HepG2 (cell line): ENCODE measurements around the gene BMPER. TPM values are rescaled to one million over a fixed set of nuclear protein-coding genes. Genes with fewer than 3 reads are reported as not detected.

Experiments used
- ATAC-seq: fragments of 200-7000 bp; cut with Tn5 transposase; 3 replicates; pipeline ENCODE4 v1.9.1; 2020; ENCODE audit warnings: mild to moderate bottlenecking, moderate library complexity
- BruUV-seq: library from RNA; stranded (reverse); fragments of 400-500 nt; replicated peaks from 2 replicates; lab custom pipeline; 2021; lab: Mats Ljungman, UMichigan
- CTCF ChIA-PET: fragments of 300-600 bp; formaldehyde crosslinking; extraction: SDS; loops from one replicate; lab custom pipeline; 2021; ENCODE audit warnings: low total read pairs, inconsistent platforms, low intra/inter-chr PET ratio; lab: Yijun Ruan, JAX
- POLR2A ChIA-PET: fragments of 350-600 bp; sonication (Branson Sonifier 250); formaldehyde crosslinking; loops from one replicate; lab custom pipeline; 2020; ENCODE audit warnings: antibody characterized with exemption, inconsistent platforms; lab: Yijun Ruan, JAX
- DNase-seq: peaks from one replicate; pipeline ENCODE4 v3.0.0-alpha.2; 2015; ENCODE audit warnings: low spot score
- FAIRE-seq: peaks from 3 replicates; lab custom pipeline; 2011; peaks lifted over from hg19 to GRCh38; lab: Jason Lieb, UNC
- H2AFZ ChIP-seq: one replicate; pipeline ENCODE4 v1.6.1; 2011; ENCODE audit warnings: low read length, inconsistent platforms
- H3K27ac ChIP-seq: fragments of 300-600 bp; 3 replicates; pipeline ENCODE4 v1.8.0; 2011; ENCODE audit warnings: mixed run types, mild to moderate bottlenecking, mixed read lengths, low read length, inconsistent platforms; ENCODE audit not compliant: insufficient read depth; ENCODE audit errors: extremely low read length
- H3K27me3 ChIP-seq, 2 experiments: fragments of 200-600 bp in 1 of 2; 2 replicates in 1 of 2; 3 replicates in 1 of 2; pipeline versions ENCODE4 v1.6.0 to v1.8.0; 2011; ENCODE audit warnings: low read length in 2 of 2, mild to moderate bottlenecking in 2 of 2, moderate library complexity in 2 of 2, inconsistent platforms in 1 of 2; ENCODE audit not compliant: insufficient read depth in 2 of 2, control insufficient read depth in 1 of 2
- H3K36me3 ChIP-seq, 2 experiments: fragments of 200-600 bp in 1 of 2; replicated peaks in 1 of 2; 2 replicates in 1 of 2; 3 replicates in 1 of 2; pipeline versions ENCODE4 v1.5.1 to v1.8.0; 2011; ENCODE audit warnings: low read length in 2 of 2, inconsistent platforms in 1 of 2; ENCODE audit not compliant: insufficient read depth in 2 of 2, control insufficient read depth in 1 of 2
- H3K4me1 ChIP-seq: 2 replicates; pipeline ENCODE4 v1.5.1; 2012; ENCODE audit warnings: low read length, inconsistent platforms; ENCODE audit not compliant: insufficient read depth
- H3K4me2 ChIP-seq: 2 replicates; pipeline ENCODE4 v1.6.0; 2011; ENCODE audit warnings: low read depth, low read length, inconsistent platforms
- H3K4me3 ChIP-seq, 3 experiments: fragments of 200-600 bp in 1 of 3; sonication (generic), shearing (Covaris generic) in 1 of 3; replicated peaks in 1 of 3; 2 replicates each; pipeline ENCODE4 v1.5.1; 2011 to 2016; ENCODE audit warnings: low read length in 3 of 3, inconsistent platforms in 2 of 3, low read depth in 2 of 3, mild to moderate bottlenecking in 2 of 3, control low read depth in 1 of 3, mixed read lengths in 1 of 3; ENCODE audit not compliant: insufficient read depth in 1 of 3
- H3K79me2 ChIP-seq: one replicate; pipeline ENCODE4 v1.6.1; 2011; ENCODE audit warnings: low read length, inconsistent platforms; ENCODE audit not compliant: insufficient read depth
- H3K9ac ChIP-seq: 2 replicates; pipeline ENCODE4 v1.6.0; 2011; ENCODE audit warnings: mild to moderate bottlenecking, low read depth, low read length, inconsistent platforms; ENCODE audit not compliant: insufficient read depth
- H3K9me3 ChIP-seq: 2 replicates; pipeline ENCODE4 v1.5.1; 2012; ENCODE audit warnings: mild to moderate bottlenecking, low read length
- H4K20me1 ChIP-seq: 2 replicates; pipeline ENCODE4 v1.6.0; 2011; ENCODE audit warnings: inconsistent platforms, mild to moderate bottlenecking, low read length, moderate library complexity; ENCODE audit not compliant: insufficient read depth
- ARNTL ChIP-seq: sonication (generic); formaldehyde crosslinking; IDR thresholded peaks from 2 replicates; pipeline ENCODE4 v1.4.0; 2020; ENCODE audit warnings: mild to moderate bottlenecking, missing genetic modification reagents
- STAG1 ChIP-seq: sonication (generic); formaldehyde crosslinking; IDR thresholded peaks from 2 replicates; pipeline ENCODE4 v1.4.0; 2020; ENCODE audit warnings: missing genetic modification reagents
- ZNF557 ChIP-seq: sonication (generic); formaldehyde crosslinking; IDR thresholded peaks from 2 replicates; pipeline ENCODE4 v1.4.0; 2020; ENCODE audit warnings: missing genetic modification reagents
- ZNF580 ChIP-seq: IDR thresholded peaks from 2 replicates; pipeline ENCODE4 v1.6.1; 2016; ENCODE audit warnings: low read depth, borderline replicate concordance
- WGBS: methylation state at CpG from one replicate; pipeline ENCODE4 v1.1.6; 2017; ENCODE audit warnings: low lambda C conversion rate; 5-methylcytosine and 5-hydroxymethylcytosine counted together
- in situ Hi-C: cut with HindIII; loops from 2 replicates; pipeline ENCODE4 v1.10.0; 2017; ENCODE audit warnings: low pct_unique_long_range_greater_than_20kb; ENCODE audit not compliant: extremely low pct_ligation_motif_present
- intact Hi-C: fragments of 100-400 bp; cut with micrococcal nuclease; formaldehyde crosslinking; loops from one replicate; pipeline ENCODE4 v1.10.0; 2022; ENCODE audit not compliant: unreplicated experiment
- polyA plus RNA-seq, 8 experiments: library from polyadenylated mRNA; depleted of rRNA in 3 of 8; stranded (reverse) in 7 of 8; unstranded in 1 of 8; fragments of >200 nt; fragmentation: Illumina TruSeq in 4 of 8; extraction: Trizol in 4 of 8; gene quantifications; 2 replicates each; pipeline versions ENCODE4 v1.2.1 to v1.2.3, GENCODE V29; 2011 to 2016; ENCODE audit warnings: low read depth in 4 of 8, missing spikeins in 1 of 8, mixed read lengths in 1 of 8; ENCODE audit not compliant: insufficient read depth in 1 of 8
- total RNA-seq, 5 experiments: library from RNA; depleted of rRNA; stranded (reverse); fragments of >200 nt; fragmentation: Illumina TruSeq; extraction: Trizol; gene quantifications; 2 replicates each; pipeline ENCODE4 v1.2.3, GENCODE V29; 2016; ENCODE audit warnings: low read depth in 1 of 5
- TF ChIP-seq, protein P1 (sequence below): sonication (generic); formaldehyde crosslinking; IDR thresholded peaks from 2 replicates; pipeline ENCODE4 v1.5.0; 2020; ENCODE audit warnings: mild to moderate bottlenecking, missing genetic modification reagents, moderate library complexity
- TF ChIP-seq, protein P2 (sequence below): fragments of 450-650 bp; IDR thresholded peaks from 2 replicates; pipeline ENCODE4 v1.6.1; 2016

BMPER gene
- total and polyA plus RNA-seq, 2 of the 13 experiments (the other 11 are each of a cell fraction or from before 2014, with no cell fraction given) = not detected

DNA sequence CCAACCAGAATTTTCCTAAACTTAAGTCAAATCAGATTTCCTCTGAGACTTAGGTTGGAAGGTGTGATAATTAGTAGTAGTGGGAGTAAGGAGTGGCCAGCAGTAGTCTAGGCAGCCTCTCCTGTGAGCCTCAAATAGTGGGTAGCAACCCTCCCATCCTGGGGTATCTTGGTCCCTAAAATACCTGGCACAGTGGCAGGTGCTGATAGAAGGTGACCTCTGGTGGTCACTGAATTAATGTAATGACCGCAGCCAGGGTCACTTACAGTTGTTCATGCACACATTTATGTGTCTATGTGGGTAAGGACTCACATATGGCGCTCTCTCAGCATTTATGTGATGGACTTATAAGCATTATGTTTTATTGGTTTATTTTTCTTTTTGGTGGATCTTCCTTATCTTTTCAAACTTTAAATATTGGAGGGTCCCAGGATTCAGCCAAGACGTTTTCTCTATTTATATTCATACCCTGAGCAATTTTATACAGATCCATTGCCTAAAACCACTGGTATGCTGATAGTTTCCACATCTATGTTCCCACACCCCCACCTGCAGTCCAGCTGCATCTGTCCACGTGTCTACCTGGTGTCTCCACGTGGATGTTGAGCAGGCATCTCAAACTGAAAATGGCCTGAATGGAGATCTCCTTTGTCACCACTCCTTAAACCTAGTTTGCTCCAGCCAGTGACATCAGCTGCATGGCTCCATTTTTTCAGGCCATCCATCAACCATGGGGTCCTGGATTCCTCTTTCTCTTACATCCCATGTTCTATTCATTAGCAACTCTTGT, 18.3 kb downstream of the BMPER start:
- Histone ChIP-seq H3K27ac (no peak overlapping the region), H3K4me1 (no peaks in the 10 kb centered on the region)
- ATAC-seq = no peak
- TF ChIP-seq STAG1 (CRISPR knock-in tag) (0 out of 2 replicates have a peak, but pooled peaks have one; percentile 13), ARNTL (CRISPR knock-in tag) (no peak), ZNF557 (CRISPR knock-in tag) (no peak), ZNF580 (CRISPR knock-in tag) (no peak)
- TF ChIP-seq, protein P1, sequence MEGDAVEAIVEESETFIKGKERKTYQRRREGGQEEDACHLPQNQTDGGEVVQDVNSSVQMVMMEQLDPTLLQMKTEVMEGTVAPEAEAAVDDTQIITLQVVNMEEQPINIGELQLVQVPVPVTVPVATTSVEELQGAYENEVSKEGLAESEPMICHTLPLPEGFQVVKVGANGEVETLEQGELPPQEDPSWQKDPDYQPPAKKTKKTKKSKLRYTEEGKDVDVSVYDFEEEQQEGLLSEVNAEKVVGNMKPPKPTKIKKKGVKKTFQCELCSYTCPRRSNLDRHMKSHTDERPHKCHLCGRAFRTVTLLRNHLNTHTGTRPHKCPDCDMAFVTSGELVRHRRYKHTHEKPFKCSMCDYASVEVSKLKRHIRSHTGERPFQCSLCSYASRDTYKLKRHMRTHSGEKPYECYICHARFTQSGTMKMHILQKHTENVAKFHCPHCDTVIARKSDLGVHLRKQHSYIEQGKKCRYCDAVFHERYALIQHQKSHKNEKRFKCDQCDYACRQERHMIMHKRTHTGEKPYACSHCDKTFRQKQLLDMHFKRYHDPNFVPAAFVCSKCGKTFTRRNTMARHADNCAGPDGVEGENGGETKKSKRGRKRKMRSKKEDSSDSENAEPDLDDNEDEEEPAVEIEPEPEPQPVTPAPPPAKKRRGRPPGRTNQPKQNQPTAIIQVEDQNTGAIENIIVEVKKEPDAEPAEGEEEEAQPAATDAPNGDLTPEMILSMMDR = 0 out of 2 replicates have a peak, but pooled peaks have one; percentile 14
- TF ChIP-seq, protein P2, sequence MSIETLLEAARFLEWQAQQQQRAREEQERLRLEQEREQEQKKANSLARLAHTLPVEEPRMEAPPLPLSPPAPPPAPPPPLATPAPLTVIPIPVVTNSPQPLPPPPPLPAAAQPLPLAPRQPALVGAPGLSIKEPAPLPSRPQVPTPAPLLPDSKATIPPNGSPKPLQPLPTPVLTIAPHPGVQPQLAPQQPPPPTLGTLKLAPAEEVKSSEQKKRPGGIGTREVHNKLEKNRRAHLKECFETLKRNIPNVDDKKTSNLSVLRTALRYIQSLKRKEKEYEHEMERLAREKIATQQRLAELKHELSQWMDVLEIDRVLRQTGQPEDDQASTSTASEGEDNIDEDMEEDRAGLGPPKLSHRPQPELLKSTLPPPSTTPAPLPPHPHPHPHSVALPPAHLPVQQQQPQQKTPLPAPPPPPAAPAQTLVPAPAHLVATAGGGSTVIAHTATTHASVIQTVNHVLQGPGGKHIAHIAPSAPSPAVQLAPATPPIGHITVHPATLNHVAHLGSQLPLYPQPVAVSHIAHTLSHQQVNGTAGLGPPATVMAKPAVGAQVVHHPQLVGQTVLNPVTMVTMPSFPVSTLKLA = peak; percentile 100
- TF ChIP-seq, all 625 proteins: peak for 3
- ChIA-PET POLR2A (no interaction called here), CTCF (no interaction called here)
- no peak overlapping the region for H3K4me3 ChIP-seq
- peaks cover 0 to 21% of the 10 kb centered on the region in 2 experiments; a peak in 2 of 5 replicates for H3K27me3 ChIP-seq
- no peaks in the 10 kb centered on the region for H3K9me3 ChIP-seq
- H3K9ac ChIP-seq = no peak overlapping the region
- no peak for FAIRE-seq
- no peak overlapping the region for H3K4me2 ChIP-seq
- H2AFZ ChIP-seq = no peak overlapping the region
- BruUV-seq = no TSS peak
- DNase-seq = no peak
- H3K36me3 ChIP-seq = no peaks in the 10 kb centered on the region; a peak in 1 of 5 replicates
- H4K20me1 ChIP-seq = no peaks in the 10 kb centered on the region
- intact Hi-C loops (no loop called here), in situ Hi-C loops (no loop called here)
- H3K79me2 ChIP-seq = no peaks in the 10 kb centered on the region
- 9% methylated on average over 5 of the region's 5 CpGs for WGBS
